HepG2 (cell line): ENCODE results near the gene ABHD17A. TPM values are rescaled to one million over a fixed set of nuclear protein-coding genes. Genes with fewer than 3 reads are reported as not detected.

Experiments
- CAMTA2 ChIP-seq: sonication (generic); formaldehyde crosslinking; IDR thresholded peaks from 2 replicates; pipeline ENCODE4 v1.4.0; 2020; ENCODE audit warnings: mild to moderate bottlenecking, missing genetic modification reagents, borderline replicate concordance
- CEBPG ChIP-seq: IDR thresholded peaks from 2 replicates; pipeline ENCODE4 v1.6.1; 2016
- DPF2 ChIP-seq: sonication (generic); formaldehyde crosslinking; IDR thresholded peaks from 2 replicates; pipeline ENCODE4 v1.4.0; 2020; ENCODE audit warnings: mild to moderate bottlenecking, low read depth, missing genetic modification reagents, borderline replicate concordance
- GPN1 ChIP-seq: sonication (generic); formaldehyde crosslinking; IDR thresholded peaks from 2 replicates; pipeline ENCODE4 v1.5.1; 2020; ENCODE audit warnings: missing genetic modification reagents, borderline replicate concordance
- HDAC6 ChIP-seq: fragments of 200-600 bp; sonication (generic); IDR thresholded peaks from 2 replicates; pipeline ENCODE4 v1.7.0; 2017; ENCODE audit warnings: mild to moderate bottlenecking, antibody characterized with exemption, low read length, low read depth
- IRX3 ChIP-seq: sonication (generic); formaldehyde crosslinking; IDR thresholded peaks from 2 replicates; pipeline ENCODE4 v1.8.1; 2023; ENCODE audit warnings: mild to moderate bottlenecking, low read depth, missing genetic modification reagents, borderline replicate concordance
- ISX ChIP-seq: sonication (generic); formaldehyde crosslinking; conservative IDR thresholded peaks from 2 replicates; pipeline ENCODE4 v1.5.0; 2020; ENCODE audit warnings: missing genetic modification reagents
- JUNB ChIP-seq: sonication (generic); formaldehyde crosslinking; IDR thresholded peaks from 2 replicates; pipeline ENCODE4 v1.8.0; 2022; ENCODE audit warnings: missing genetic modification reagents, mild to moderate bottlenecking, borderline replicate concordance
- KMT2A ChIP-seq: sonication (generic); formaldehyde crosslinking; IDR thresholded peaks from 2 replicates; pipeline ENCODE4 v1.4.0; 2020; ENCODE audit warnings: missing genetic modification reagents
- MAFF ChIP-seq: IDR thresholded peaks from 2 replicates; pipeline ENCODE4 v1.6.1; 2011; ENCODE audit warnings: low read depth, low read length, improper control_type of control experiment
- MTF2 ChIP-seq: sonication (generic); formaldehyde crosslinking; IDR thresholded peaks from 2 replicates; pipeline ENCODE4 v1.5.0; 2020; ENCODE audit warnings: missing genetic modification reagents, borderline replicate concordance
- PPARG ChIP-seq: conservative IDR thresholded peaks from 2 replicates; pipeline ENCODE4 v1.6.1; 2016; ENCODE audit warnings: missing biosample characterization, missing genetic modification reagents
- TEAD2 ChIP-seq: sonication (generic); formaldehyde crosslinking; IDR thresholded peaks from 2 replicates; pipeline ENCODE4 v1.9.0; 2021; ENCODE audit warnings: missing genetic modification reagents
- WIZ ChIP-seq: sonication (generic); formaldehyde crosslinking; IDR thresholded peaks from 2 replicates; pipeline ENCODE4 v1.5.1; 2020; ENCODE audit warnings: mild to moderate bottlenecking, missing genetic modification reagents
- ZBTB7A ChIP-seq: sonication (generic); formaldehyde crosslinking; IDR thresholded peaks from 2 replicates; pipeline ENCODE4 v1.8.0; 2022; ENCODE audit warnings: mild to moderate bottlenecking, missing genetic modification reagents
- ZMYM3 ChIP-seq: sonication (generic); formaldehyde crosslinking; IDR thresholded peaks from 2 replicates; pipeline ENCODE4 v1.5.1; 2020; ENCODE audit warnings: mild to moderate bottlenecking, missing genetic modification reagents
- ZNF207 ChIP-seq: fragments of 450-650 bp; IDR thresholded peaks from 2 replicates; pipeline ENCODE4 v1.6.1; 2016; ENCODE audit warnings: antibody characterized with exemption, borderline replicate concordance
- ZNF33B ChIP-seq: sonication (generic); formaldehyde crosslinking; IDR thresholded peaks from 2 replicates; pipeline ENCODE4 v1.5.1; 2020; ENCODE audit warnings: mild to moderate bottlenecking, missing genetic modification reagents
- ZNF34 ChIP-seq: sonication (generic); formaldehyde crosslinking; IDR thresholded peaks from 2 replicates; pipeline ENCODE4 v1.4.0; 2020; ENCODE audit warnings: mild to moderate bottlenecking, missing genetic modification reagents, borderline replicate concordance
- ZNF510 ChIP-seq: sonication (generic); formaldehyde crosslinking; IDR thresholded peaks from 2 replicates; pipeline ENCODE4 v1.4.0; 2020; ENCODE audit warnings: low read depth, mild to moderate bottlenecking, missing genetic modification reagents
- ZNF530 ChIP-seq: sonication (generic); formaldehyde crosslinking; IDR thresholded peaks from 2 replicates; pipeline ENCODE4 v1.5.0; 2020; ENCODE audit warnings: low read depth, mild to moderate bottlenecking, missing genetic modification reagents
- polyA plus RNA-seq, 8 experiments: library from polyadenylated mRNA; depleted of rRNA in 3 of 8; stranded (reverse) in 7 of 8; unstranded in 1 of 8; fragments of >200 nt; fragmentation: Illumina TruSeq in 4 of 8; extraction: Trizol in 4 of 8; gene quantifications; 2 replicates each; pipeline versions ENCODE4 v1.2.1 to v1.2.3, GENCODE V29; 2011 to 2016; ENCODE audit warnings: low read depth in 4 of 8, missing spikeins in 1 of 8, mixed read lengths in 1 of 8; ENCODE audit not compliant: insufficient read depth in 1 of 8
- total RNA-seq, 5 experiments: library from RNA; depleted of rRNA; stranded (reverse); fragments of >200 nt; fragmentation: Illumina TruSeq; extraction: Trizol; gene quantifications; 2 replicates each; pipeline ENCODE4 v1.2.3, GENCODE V29; 2016; ENCODE audit warnings: low read depth in 1 of 5
- TF ChIP-seq, protein P1 (sequence below): sonication (generic); formaldehyde crosslinking; IDR thresholded peaks from 2 replicates; pipeline ENCODE4 v1.4.0; 2020; ENCODE audit warnings: mild to moderate bottlenecking, missing genetic modification reagents
- TF ChIP-seq, protein P2 (sequence below): sonication (generic); formaldehyde crosslinking; IDR thresholded peaks from 2 replicates; pipeline ENCODE4 v1.8.0; 2022; ENCODE audit warnings: mild to moderate bottlenecking, missing genetic modification reagents; ENCODE audit not compliant: insufficient replicate concordance
- TF ChIP-seq, protein P3 (sequence below): sonication (generic); formaldehyde crosslinking; IDR thresholded peaks from 2 replicates; pipeline ENCODE4 v1.8.0; 2022; ENCODE audit warnings: mild to moderate bottlenecking, missing genetic modification reagents, moderate library complexity
- TF ChIP-seq, protein P4 (sequence below), 2 experiments: fragments of 450-650 bp in 1 of 2; sonication (generic) in 1 of 2; formaldehyde crosslinking; IDR thresholded peaks; 2 replicates each; pipeline versions ENCODE4 v1.5.0 to v1.8.0; 2020 to 2022; ENCODE audit warnings: mild to moderate bottlenecking in 1 of 2, missing genetic modification reagents in 1 of 2

Gene ABHD17A
- total and polyA plus RNA-seq, 2 of the 13 experiments (the other 11 are each of a cell fraction or from before 2014, with no cell fraction given), result 27.7 to 40.8 TPM

DNA sequence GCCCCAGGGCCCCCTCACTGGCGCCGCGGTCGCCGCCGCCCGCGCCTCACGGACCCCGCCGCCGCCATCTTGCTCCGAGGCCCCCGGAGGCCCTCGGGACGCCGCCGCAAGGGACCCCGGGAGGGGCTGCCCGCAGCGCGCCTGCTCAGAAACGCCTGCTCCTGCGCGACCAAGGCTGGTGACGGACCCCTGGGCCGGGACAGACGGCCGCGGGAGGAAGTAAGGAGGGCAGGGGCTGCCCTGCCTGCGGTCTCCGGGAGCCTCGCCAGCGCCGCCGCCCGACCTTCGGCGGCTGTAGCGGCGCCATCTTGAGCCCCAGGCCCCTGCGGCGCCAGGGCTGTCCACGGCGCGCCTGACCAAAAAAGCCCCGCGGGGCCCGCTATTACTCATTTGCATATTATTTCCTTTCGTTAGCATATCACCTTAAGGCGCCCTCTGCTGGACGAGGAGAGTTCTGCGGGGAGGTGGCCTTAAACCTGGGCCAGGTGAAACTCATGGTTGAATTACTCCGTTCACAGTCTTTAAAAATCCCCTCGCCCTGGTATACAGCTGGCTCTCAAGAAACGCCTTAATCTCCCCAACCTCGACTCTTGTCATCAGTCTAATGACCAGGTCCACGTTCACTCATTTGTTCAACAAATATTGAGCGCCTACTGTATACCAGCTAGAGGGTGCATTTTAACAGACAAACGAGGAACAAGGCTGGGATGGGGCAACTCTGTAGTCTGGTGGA is 36.7 kb downstream of the ABHD17A start, which contains the start of gene REXO1 (continued):
- TF ChIP-seq CAMTA2 (CRISPR knock-in tag), result no peak
- no peak for TF ChIP-seq ZNF33B (CRISPR knock-in tag)
- TF ChIP-seq, protein P1, sequence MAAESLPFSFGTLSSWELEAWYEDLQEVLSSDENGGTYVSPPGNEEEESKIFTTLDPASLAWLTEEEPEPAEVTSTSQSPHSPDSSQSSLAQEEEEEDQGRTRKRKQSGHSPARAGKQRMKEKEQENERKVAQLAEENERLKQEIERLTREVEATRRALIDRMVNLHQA (CRISPR knock-in tag), result no peak
- 0 out of 2 replicates have a peak, but pooled peaks have one; percentile 31 for TF ChIP-seq MTF2
- no peak for TF ChIP-seq ISX (CRISPR knock-in tag)
- no peak for TF ChIP-seq WIZ (CRISPR knock-in tag)
- TF ChIP-seq PPARG, result no peak
- TF ChIP-seq IRX3 (CRISPR knock-in tag), result no peak
- TF ChIP-seq ZMYM3, result no peak
- peak; percentile 35; the same call in 1 of the 2 replicates for TF ChIP-seq MAFF
- no peak for TF ChIP-seq ZNF530 (CRISPR knock-in tag)
- no peak for TF ChIP-seq GPN1 (CRISPR knock-in tag)
- peak; percentile 93; the same call in 1 of the 2 replicates for TF ChIP-seq HDAC6
- TF ChIP-seq ZNF510 (CRISPR knock-in tag), result no peak
- TF ChIP-seq ZNF207, result no peak
- no peak for TF ChIP-seq JUNB
- TF ChIP-seq, protein P2, sequence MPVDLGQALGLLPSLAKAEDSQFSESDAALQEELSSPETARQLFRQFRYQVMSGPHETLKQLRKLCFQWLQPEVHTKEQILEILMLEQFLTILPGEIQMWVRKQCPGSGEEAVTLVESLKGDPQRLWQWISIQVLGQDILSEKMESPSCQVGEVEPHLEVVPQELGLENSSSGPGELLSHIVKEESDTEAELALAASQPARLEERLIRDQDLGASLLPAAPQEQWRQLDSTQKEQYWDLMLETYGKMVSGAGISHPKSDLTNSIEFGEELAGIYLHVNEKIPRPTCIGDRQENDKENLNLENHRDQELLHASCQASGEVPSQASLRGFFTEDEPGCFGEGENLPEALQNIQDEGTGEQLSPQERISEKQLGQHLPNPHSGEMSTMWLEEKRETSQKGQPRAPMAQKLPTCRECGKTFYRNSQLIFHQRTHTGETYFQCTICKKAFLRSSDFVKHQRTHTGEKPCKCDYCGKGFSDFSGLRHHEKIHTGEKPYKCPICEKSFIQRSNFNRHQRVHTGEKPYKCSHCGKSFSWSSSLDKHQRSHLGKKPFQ (CRISPR knock-in tag), result no peak
- TF ChIP-seq, protein P3, sequence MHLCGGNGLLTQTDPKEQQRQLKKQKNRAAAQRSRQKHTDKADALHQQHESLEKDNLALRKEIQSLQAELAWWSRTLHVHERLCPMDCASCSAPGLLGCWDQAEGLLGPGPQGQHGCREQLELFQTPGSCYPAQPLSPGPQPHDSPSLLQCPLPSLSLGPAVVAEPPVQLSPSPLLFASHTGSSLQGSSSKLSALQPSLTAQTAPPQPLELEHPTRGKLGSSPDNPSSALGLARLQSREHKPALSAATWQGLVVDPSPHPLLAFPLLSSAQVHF (CRISPR knock-in tag), result no peak
- TF ChIP-seq, protein P4, sequence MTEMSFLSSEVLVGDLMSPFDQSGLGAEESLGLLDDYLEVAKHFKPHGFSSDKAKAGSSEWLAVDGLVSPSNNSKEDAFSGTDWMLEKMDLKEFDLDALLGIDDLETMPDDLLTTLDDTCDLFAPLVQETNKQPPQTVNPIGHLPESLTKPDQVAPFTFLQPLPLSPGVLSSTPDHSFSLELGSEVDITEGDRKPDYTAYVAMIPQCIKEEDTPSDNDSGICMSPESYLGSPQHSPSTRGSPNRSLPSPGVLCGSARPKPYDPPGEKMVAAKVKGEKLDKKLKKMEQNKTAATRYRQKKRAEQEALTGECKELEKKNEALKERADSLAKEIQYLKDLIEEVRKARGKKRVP (CRISPR knock-in tag; IDR thresholded peaks at IDR 0.05), result no peak
- TF ChIP-seq ZNF34, result no peak
- TF ChIP-seq CEBPG (CRISPR knock-in tag), result 0 out of 2 replicates have a peak, but pooled peaks have one; percentile 5
- TF ChIP-seq TEAD2 (CRISPR knock-in tag), result no peak
- TF ChIP-seq KMT2A (CRISPR knock-in tag), result no peak; the same call in 1 of the 2 replicates
- TF ChIP-seq ZBTB7A (CRISPR knock-in tag), result no peak
- no peak for TF ChIP-seq DPF2 (CRISPR knock-in tag)
